ENCODE data around the gene MACC1. TPM values are rescaled to one million over a fixed set of nuclear protein-coding genes. Genes with fewer than 3 reads are reported as not detected.

MACC1 gene
- total and polyA plus RNA-seq, 2 of the 13 experiments (the other 11 are each of a cell fraction or from before 2014, with no cell fraction given) = 0.04 TPM; not detected in 1

- no peak for TF ChIP-seq CTCF (CRISPR knock-in tag; IDR thresholded peaks at IDR 0.05)
- no peak for TF ChIP-seq BHLHE40 (IDR thresholded peaks at IDR 0.05; ENCODE audit: low read length)
- TF ChIP-seq MEIS1 (CRISPR knock-in tag; IDR thresholded peaks at IDR 0.05; ENCODE audit: borderline replicate concordance) = no peak
- no peak for TF ChIP-seq RNF2 (conservative IDR thresholded peaks at IDR 0.05; ENCODE audit: low read depth)
- no peak for TF ChIP-seq STAT5B (CRISPR knock-in tag; IDR thresholded peaks at IDR 0.05)
- TF ChIP-seq ZNF724P (CRISPR knock-in tag; IDR thresholded peaks at IDR 0.05; ENCODE audit: borderline replicate concordance) = no peak
- no peak for TF ChIP-seq ARNT2 (CRISPR knock-in tag; IDR thresholded peaks at IDR 0.05; ENCODE audit: low read depth)
- no peak for TF ChIP-seq ARNTL (CRISPR knock-in tag; IDR thresholded peaks at IDR 0.05)
These were observed 121.7 kb downstream of the MACC1 start (continued) for GRCh38 chr7:20095436-20095835.

DNA sequence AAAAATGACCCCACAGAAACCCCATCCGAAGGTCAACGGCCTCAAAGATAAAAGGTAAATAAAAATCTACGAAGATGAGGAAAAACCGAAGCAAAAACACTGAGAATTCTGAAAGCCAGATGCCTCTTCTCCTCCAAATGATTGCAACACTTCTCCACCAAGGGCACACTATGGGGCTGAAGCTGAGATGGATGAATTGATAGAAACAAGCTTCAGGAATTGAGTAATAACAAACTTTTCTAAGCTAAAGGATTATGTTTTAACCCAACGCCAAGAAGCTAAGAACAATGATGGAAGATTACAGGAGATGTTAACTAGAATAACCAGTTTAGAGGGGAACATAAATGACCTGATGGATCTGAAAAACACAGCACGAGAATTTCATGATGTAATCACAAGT is 127.8 kb downstream of the MACC1 start:
- intact Hi-C loops (cut with micrococcal nuclease; ENCODE audit: unreplicated experiment) = no loop called here
- no peak for ATAC-seq
- Histone ChIP-seq H3K9me3 (ENCODE audit: low read length) (peaks cover 6% of the 10 kb centered on the region; the same call in 1 of the 2 replicates), H3K9ac (ENCODE audit: insufficient read depth, low read depth, low read length) (no peak overlapping the region), H3K4me1 (ENCODE audit: insufficient read depth, low read length) (no peaks in the 10 kb centered on the region), H3K27ac (ENCODE audit: extremely low read length, insufficient read depth, low read length) (no peak overlapping the region), H3K79me2 (ENCODE audit: insufficient read depth, low read length) (no peaks in the 10 kb centered on the region), H3K4me3 (replicated peaks in 1 of 3; ENCODE audit: insufficient read depth in 1 of 3, low read depth in 2 of 3, low read length in 3 of 3) (no peak overlapping the region), H2AFZ (ENCODE audit: low read length) (no peak overlapping the region), H4K20me1 (ENCODE audit: insufficient read depth, low read length) (no peaks in the 10 kb centered on the region), H3K27me3 (ENCODE audit: control insufficient read depth in 1 of 2, insufficient read depth in 2 of 2, low read length in 2 of 2) (no peaks in the 10 kb centered on the region), H3K4me2 (ENCODE audit: low read depth, low read length) (no peak overlapping the region), H3K36me3 (replicated peaks in 1 of 2; ENCODE audit: control insufficient read depth in 1 of 2, insufficient read depth in 2 of 2, low read length in 2 of 2) (no peaks in the 10 kb centered on the region)
- no peak for DNase-seq (ENCODE audit: low spot score)
- under 1% methylated on average over 6 of the region's 6 CpGs for WGBS (ENCODE audit: low lambda C conversion rate)
- POLR2A ChIA-PET = no interaction called here
- BruUV-seq (replicated peaks) = no TSS peak
- no peak for FAIRE-seq
- in situ Hi-C loops (cut with HindIII; ENCODE audit: extremely low pct_ligation_motif_present, low pct_unique_long_range_greater_than_20kb) = no loop called here
- CTCF ChIA-PET (ENCODE audit: low intra/inter-chr PET ratio, low total read pairs) = no interaction called here
- no peak for TF ChIP-seq ZNF614 (CRISPR knock-in tag; IDR thresholded peaks at IDR 0.05; ENCODE audit: borderline replicate concordance)
- TF ChIP-seq MAFK (conservative IDR thresholded peaks at IDR 0.05 in 1 of 2, IDR thresholded peaks at IDR 0.05 in 1 of 2; ENCODE audit: low read length in 2 of 2) = no peak
- TF ChIP-seq ZNF687 (CRISPR knock-in tag; IDR thresholded peaks at IDR 0.05) = no peak
- no peak for TF ChIP-seq SP4 (CRISPR knock-in tag; IDR thresholded peaks at IDR 0.05)
- TF ChIP-seq ZNF704 (CRISPR knock-in tag; IDR thresholded peaks at IDR 0.05; ENCODE audit: borderline replicate concordance) = no peak
- TF ChIP-seq REL (CRISPR knock-in tag; conservative IDR thresholded peaks at IDR 0.05) = no peak
